T-cell (primary cell): ENCODE results near the gene SBK2. TPM values are rescaled to one million over a fixed set of nuclear protein-coding genes. Genes with fewer than 3 reads are reported as not detected.
A peak's percentile ranks its signal among the peaks of the same experiment; 100 is the strongest.

Source experiments
- ATAC-seq, 4 experiments: fragments of 200-7000 bp in 3 of 4; fragments of 150-1000 bp in 1 of 4; cut with Tn5 transposase; replicated peaks in 1 of 4; 1 replicate in 3 of 4; 2 replicates in 1 of 4; pipeline ENCODE4 v1.10.0; 2021; ENCODE audit warnings: moderate library complexity in 3 of 4, mild to moderate bottlenecking in 2 of 4, moderate number of reproducible peaks in 1 of 4
- CTCF ChIA-PET, 2 donors: fragments of 300-600 bp; sonication (Branson Sonifier 250); formaldehyde crosslinking; loops; one replicate each; lab custom pipeline; 2022; ENCODE audit warnings: antibody characterized with exemption in 2 of 2; lab: Charles Lee
- POLR2A ChIA-PET, 2 donors: fragments of 300-600 bp; sonication (Branson Sonifier 250); formaldehyde crosslinking; loops; one replicate each; lab custom pipeline; 2022; ENCODE audit warnings: antibody characterized with exemption in 2 of 2; lab: Charles Lee
- DNase-seq, 35 experiments: peaks; one replicate each; pipeline versions ENCODE4 v3.0.0 to v3.0.0-alpha.2; 2013 to 2023
- H3K27ac ChIP-seq: one replicate; pipeline ENCODE4 v1.5.1; 2013; ENCODE audit warnings: low read length
- H3K27me3 ChIP-seq, 2 experiments: replicated peaks in 1 of 2; 1 replicate in 1 of 2; 2 replicates in 1 of 2; pipeline versions ENCODE4 v1.6.1 to v1.7.0; 2013; ENCODE audit warnings: low read length in 1 of 2, mixed read lengths in 1 of 2; ENCODE audit not compliant: control insufficient read depth in 2 of 2, insufficient read depth in 2 of 2; ENCODE audit errors: extremely low read depth in 1 of 2
- H3K36me3 ChIP-seq, 2 donors: 1 replicate in 1 of 2; 2 replicates in 1 of 2; pipeline versions ENCODE4 v1.6.1 to v1.7.0; 2013; ENCODE audit warnings: low read length in 1 of 2; ENCODE audit not compliant: control insufficient read depth in 2 of 2, insufficient read depth in 1 of 2; ENCODE audit errors: extremely low read depth in 1 of 2
- H3K4me1 ChIP-seq, 2 experiments: 1 replicate in 1 of 2; 2 replicates in 1 of 2; pipeline versions ENCODE4 v1.6.1 to v1.7.0; 2013; ENCODE audit warnings: low read length in 2 of 2, mixed read lengths in 1 of 2; ENCODE audit not compliant: insufficient read depth in 2 of 2, control insufficient read depth in 1 of 2; ENCODE audit errors: extremely low read depth in 1 of 2
- H3K4me3 ChIP-seq, 2 donors: 1 replicate in 1 of 2; 2 replicates in 1 of 2; pipeline versions ENCODE4 v1.5.1 to v1.7.0; 2013; ENCODE audit warnings: mild to moderate bottlenecking in 2 of 2, low read length in 1 of 2, moderate library complexity in 1 of 2; ENCODE audit not compliant: control insufficient read depth in 1 of 2; ENCODE audit errors: extremely low read depth in 1 of 2
- H3K9me3 ChIP-seq: 2 replicates; pipeline ENCODE4 v1.7.0; 2013
- H3K27ac Mint-ChIP-seq, 2 donors: one replicate each; pipeline ENCODE4 v1.8.0; 2020 to 2021; ENCODE audit warnings: mild to moderate bottlenecking in 2 of 2, mixed read lengths in 2 of 2
- H3K27me3 Mint-ChIP-seq, 2 donors: one replicate each; pipeline ENCODE4 v1.8.0; 2021 to 2022; ENCODE audit warnings: mixed read lengths in 2 of 2
- H3K36me3 Mint-ChIP-seq: one replicate; pipeline ENCODE4 v1.8.0; 2021; ENCODE audit warnings: mixed read lengths
- H3K4me1 Mint-ChIP-seq, 3 donors: one replicate each; pipeline ENCODE4 v1.8.0; 2020 to 2022; ENCODE audit warnings: mixed read lengths in 3 of 3, mild to moderate bottlenecking in 1 of 3
- H3K4me3 Mint-ChIP-seq, 3 donors: one replicate each; pipeline ENCODE4 v1.8.0; 2020 to 2022; ENCODE audit warnings: mild to moderate bottlenecking in 3 of 3, mixed read lengths in 3 of 3, moderate library complexity in 3 of 3
- H3K9me3 Mint-ChIP-seq, 3 donors: one replicate each; pipeline ENCODE4 v1.8.0; 2020 to 2022; ENCODE audit warnings: mixed read lengths in 3 of 3
- WGBS: methylation state at CpG from one replicate; pipeline ENCODE4 v1.1.5; 2013; ENCODE audit warnings: missing lambda C conversion rate; ENCODE audit not compliant: insufficient coverage; 5-methylcytosine and 5-hydroxymethylcytosine counted together
- total RNA-seq, 35 experiments: library from RNA in 6 of 35; stranded (reverse) in 6 of 35; fragments of 120-200 nt in 1 of 35; gene quantifications; one replicate each; pipeline versions ENCODE4 v1.2.1 to v1.2.4 and lab custom pipeline; 2013 to 2026

SBK2 gene
- total RNA-seq, 5 donors from 2014 or later (not counting 1 experiment from before 2014, with no cell fraction given): not detected

GRCh38 chr19:55581823-55582223 is 44.9 kb upstream of the SBK2 start:
- POLR2A ChIA-PET: no interaction called here
- peaks cover 31 to 44% (median 35%) of the 10 kb centered on the region in 3 donors for H3K4me1 Mint-ChIP-seq
- H3K4me1 ChIP-seq: peaks cover 15 to 37% of the 10 kb centered on the region in 2 experiments
- H3K36me3 Mint-ChIP-seq: peaks cover 11% of the 10 kb centered on the region
- H3K27me3 ChIP-seq: peaks cover 0 to 8% of the 10 kb centered on the region in 2 experiments
- peak overlapping the region; percentile 75 for H3K27ac ChIP-seq
- no peak overlapping the region for H3K4me3 ChIP-seq
- no peak for DNase-seq
- H3K4me3 Mint-ChIP-seq: peak overlapping the region; percentile 29 to 89 (median 77)
- no peak for ATAC-seq
- H3K27me3 Mint-ChIP-seq: peaks cover 0 to 2% of the 10 kb centered on the region in 2 donors
- H3K9me3 Mint-ChIP-seq: peaks cover 0 to 2% (median 0%) of the 10 kb centered on the region in 3 donors
- peak overlapping the region; percentile 78 to 88 for H3K27ac Mint-ChIP-seq
- 67% methylated on average over 5 of the region's 6 CpGs for WGBS
- H3K36me3 ChIP-seq: no peaks in the 10 kb centered on the region
- no peaks in the 10 kb centered on the region for H3K9me3 ChIP-seq
- CTCF ChIA-PET: interaction anchor here in 1 of 2 donors (0.9 to 1.2 kb wide), 3 partner anchors 25 to 50 kb away, joined by 3 to 5 read pairs (median 4); partner anchors contain the start of gene ZNF784

- ChIA-PET CTCF (interaction anchor here in 1 of 2 donors (1.2 kb wide), 2 partner anchors 25 to 51 kb away, joined by 3 to 4 read pairs; no protein-coding TSS in a partner anchor), POLR2A (no interaction called here)
- no peak for ATAC-seq
- H3K4me3 ChIP-seq: peak overlapping the region; percentile 71 to 75
- peaks cover 11 to 32% of the 10 kb centered on the region in 2 experiments for H3K4me1 ChIP-seq
- Mint-ChIP-seq H3K36me3 (peaks cover 13% of the 10 kb centered on the region), H3K27me3 (peaks cover 0 to 2% of the 10 kb centered on the region in 2 donors), H3K9me3 (peaks cover 0 to 2% (median 0%) of the 10 kb centered on the region in 3 donors), H3K4me3 (peak overlapping the region; percentile 77 to 89 (median 81)), H3K27ac (peak overlapping the region; percentile 78 to 88), H3K4me1 (peaks cover 27 to 38% (median 29%) of the 10 kb centered on the region in 3 donors)
- DNase-seq: peak in 1 of 35 experiments; percentile 40
- WGBS: 55% methylated on average over 8 of the region's 12 CpGs
- H3K36me3 ChIP-seq: no peaks in the 10 kb centered on the region
- peaks cover 0 to 5% of the 10 kb centered on the region in 2 experiments for H3K27me3 ChIP-seq
- peak overlapping the region; percentile 75 for H3K27ac ChIP-seq
- no peaks in the 10 kb centered on the region for H3K9me3 ChIP-seq
Measured at GRCh38 chr19:55581145-55581822, 44.4 kb upstream of the SBK2 start.

- Mint-ChIP-seq H3K36me3 (peaks cover 13% of the 10 kb centered on the region), H3K27me3 (peaks cover 0 to 2% of the 10 kb centered on the region in 2 donors), H3K9me3 (peaks cover 0 to 2% (median 0%) of the 10 kb centered on the region in 3 donors), H3K4me1 (peaks cover 24 to 32% (median 24%) of the 10 kb centered on the region in 3 donors), H3K27ac (peak within 1 kb of the TSS; percentile 87 to 94), H3K4me3 (peak within 1 kb of the TSS; percentile 81 to 89 (median 83))
- no peaks in the 10 kb centered on the region for H3K9me3 ChIP-seq
- H3K36me3 ChIP-seq: no peaks in the 10 kb centered on the region
- POLR2A ChIA-PET: interaction anchor here in 1 of 2 donors (0.7 kb wide), 1 partner anchor 77 kb away, joined by 10 read pairs; no protein-coding TSS in a partner anchor
- DNase-seq (peak in 34 of 35 experiments; percentile 37 to 81 (median 60)), ATAC-seq (peak; percentile 69 to 77 (median 72))
- 0% methylated on average over 11 of the region's 24 CpGs for WGBS
- H3K4me1 ChIP-seq: peaks cover 8 to 26% of the 10 kb centered on the region in 2 experiments
- CTCF ChIA-PET: interaction anchor here in 1 of 2 donors (0.6 to 1.2 kb wide), 3 partner anchors 26 to 440 kb away, joined by 3 to 4 read pairs (median 3); no protein-coding TSS in a partner anchor
- peak within 1 kb of the TSS; percentile 75 for H3K27ac ChIP-seq
- no peaks in the 10 kb centered on the region for H3K27me3 ChIP-seq
- H3K4me3 ChIP-seq: peak within 1 kb of the TSS; percentile 71 to 75
Measured at GRCh38 chr19:55580628-55581144, 43.8 kb upstream of the SBK2 start, which contains the start of gene ZNF579. TSS of gene ZNF579 (minus strand) at chr19:55580848. CDS start at chr19:55579639, 1,209 bp downstream.

- peaks cover 19 to 26% (median 19%) of the 10 kb centered on the region in 3 donors for H3K4me1 Mint-ChIP-seq
- DNase-seq (peak in 4 of 35 experiments; percentile 8 to 29 (median 19)), ATAC-seq (peak; percentile 25 to 55 (median 38))
- H3K36me3 Mint-ChIP-seq: peaks cover 13% of the 10 kb centered on the region
- Histone ChIP-seq H3K36me3 (no peaks in the 10 kb centered on the region), H3K9me3 (no peaks in the 10 kb centered on the region), H3K27me3 (no peaks in the 10 kb centered on the region), H3K27ac (peak overlapping the region; percentile 75), H3K4me1 (peaks cover 6 to 23% of the 10 kb centered on the region in 2 experiments), H3K4me3 (peak overlapping the region; percentile 71 to 75)
- POLR2A ChIA-PET: interaction anchor here in 1 of 2 donors (0.7 kb wide), 1 partner anchor 76 kb away, joined by 10 read pairs; no protein-coding TSS in a partner anchor
- 29% methylated on average over 18 of the region's 20 CpGs for WGBS
- no peaks in the 10 kb centered on the region for H3K27me3 Mint-ChIP-seq
- H3K9me3 Mint-ChIP-seq: peaks cover 0 to 2% (median 0%) of the 10 kb centered on the region in 3 donors
- CTCF ChIA-PET: interaction anchor here in 1 of 2 donors (0.6 kb wide), 1 partner anchor 439 kb away, joined by 3 read pairs; no protein-coding TSS in a partner anchor
- peak overlapping the region; percentile 81 to 89 (median 83) for H3K4me3 Mint-ChIP-seq
- H3K27ac Mint-ChIP-seq: peak overlapping the region; percentile 87 to 94
Measured at GRCh38 chr19:55579766-55580621, 43.1 kb upstream of the SBK2 start.

- no peaks in the 10 kb centered on the region for H3K27me3 ChIP-seq
- peak overlapping the region; percentile 75 for H3K27ac ChIP-seq
- 97% methylated on average over 79 of the region's 90 CpGs for WGBS
Measured at GRCh38 chr19:55578761-55579747, 42.1 kb upstream of the SBK2 start.

More at GRCh38 chr19:55578761-55579747, 42.1 kb upstream of the SBK2 start:
- peaks cover 13% of the 10 kb centered on the region for H3K36me3 Mint-ChIP-seq
- no peaks in the 10 kb centered on the region for H3K27me3 Mint-ChIP-seq
- peak overlapping the region; percentile 81 to 89 (median 83) for H3K4me3 Mint-ChIP-seq
- DNase-seq: no peak
- H3K9me3 ChIP-seq: no peaks in the 10 kb centered on the region
- ATAC-seq: no peak
- peaks cover 19 to 25% (median 19%) of the 10 kb centered on the region in 3 donors for H3K4me1 Mint-ChIP-seq
- ChIA-PET CTCF (no interaction called here), POLR2A (no interaction called here)
- peaks cover 0 to 2% (median 0%) of the 10 kb centered on the region in 3 donors for H3K9me3 Mint-ChIP-seq
- peak overlapping the region; percentile 87 to 94 for H3K27ac Mint-ChIP-seq
- no peak overlapping the region for H3K4me3 ChIP-seq
- peaks cover 6 to 23% of the 10 kb centered on the region in 2 experiments for H3K4me1 ChIP-seq
- H3K36me3 ChIP-seq: no peaks in the 10 kb centered on the region
